ENCODE measurements around the gene OR52E6.

- no peak for TF ChIP-seq CTCF (IDR thresholded peaks at IDR 0.05)
- no peak for TF ChIP-seq POLR2A (IDR thresholded peaks at IDR 0.05)
Observed at GRCh38 chr11:5796541-5796940, 45.2 kb downstream of the OR52E6 start.
